Measurements from ENCODE around the gene EHD3. TPM values are rescaled to one million over a fixed set of nuclear protein-coding genes. Genes with fewer than 3 reads are reported as not detected.

Gene EHD3
- total RNA-seq, 4 donors from 2014 or later, result 0.98 to 5.1 (median 3.2) TPM

DNA sequence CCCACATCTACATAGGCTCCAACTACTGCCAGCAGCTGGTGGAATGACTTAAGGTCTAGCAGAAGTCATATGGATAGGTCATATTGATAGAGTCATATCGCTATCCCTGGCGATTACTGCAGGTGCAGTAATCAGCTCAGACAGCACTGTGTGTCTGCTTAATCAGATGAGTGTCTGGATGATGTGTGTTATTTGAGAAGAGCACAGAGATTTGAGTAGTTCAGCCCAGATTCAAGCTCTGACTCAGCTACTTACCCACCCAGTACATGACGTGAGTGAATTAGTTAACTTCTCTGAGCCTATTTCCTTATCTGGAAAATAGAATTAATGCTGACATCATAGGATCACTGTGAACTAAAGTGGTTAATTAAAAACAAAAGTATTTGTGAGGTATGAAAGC, 78.9 kb downstream of the EHD3 start:
- TF ChIP-seq, protein P1, sequence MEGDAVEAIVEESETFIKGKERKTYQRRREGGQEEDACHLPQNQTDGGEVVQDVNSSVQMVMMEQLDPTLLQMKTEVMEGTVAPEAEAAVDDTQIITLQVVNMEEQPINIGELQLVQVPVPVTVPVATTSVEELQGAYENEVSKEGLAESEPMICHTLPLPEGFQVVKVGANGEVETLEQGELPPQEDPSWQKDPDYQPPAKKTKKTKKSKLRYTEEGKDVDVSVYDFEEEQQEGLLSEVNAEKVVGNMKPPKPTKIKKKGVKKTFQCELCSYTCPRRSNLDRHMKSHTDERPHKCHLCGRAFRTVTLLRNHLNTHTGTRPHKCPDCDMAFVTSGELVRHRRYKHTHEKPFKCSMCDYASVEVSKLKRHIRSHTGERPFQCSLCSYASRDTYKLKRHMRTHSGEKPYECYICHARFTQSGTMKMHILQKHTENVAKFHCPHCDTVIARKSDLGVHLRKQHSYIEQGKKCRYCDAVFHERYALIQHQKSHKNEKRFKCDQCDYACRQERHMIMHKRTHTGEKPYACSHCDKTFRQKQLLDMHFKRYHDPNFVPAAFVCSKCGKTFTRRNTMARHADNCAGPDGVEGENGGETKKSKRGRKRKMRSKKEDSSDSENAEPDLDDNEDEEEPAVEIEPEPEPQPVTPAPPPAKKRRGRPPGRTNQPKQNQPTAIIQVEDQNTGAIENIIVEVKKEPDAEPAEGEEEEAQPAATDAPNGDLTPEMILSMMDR (IDR thresholded peaks at IDR 0.05; ENCODE audit: low read depth), result no peak

DNA sequence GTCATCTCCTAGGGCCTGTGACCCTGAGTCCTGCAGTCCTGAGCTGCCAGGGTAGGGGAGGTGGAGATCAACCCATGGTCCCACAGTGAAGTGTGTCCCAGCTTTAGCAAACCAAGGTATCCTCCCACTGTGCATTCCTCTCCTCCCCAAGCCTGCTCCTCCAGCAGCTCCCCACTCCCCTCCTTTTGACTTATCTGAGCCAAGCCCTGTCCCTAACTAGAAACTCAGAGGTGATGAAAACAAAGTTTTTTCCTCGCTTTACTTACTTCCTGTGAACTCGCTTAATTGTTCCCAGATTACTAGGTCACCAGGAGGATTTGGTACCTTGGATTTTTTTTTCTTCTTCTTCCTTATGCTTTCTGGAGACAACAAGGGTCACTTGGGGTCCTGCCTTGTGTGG, 80.8 kb downstream of the EHD3 start:
- TF ChIP-seq, protein P1 (IDR thresholded peaks at IDR 0.05; ENCODE audit: low read depth), result no peak

DNA sequence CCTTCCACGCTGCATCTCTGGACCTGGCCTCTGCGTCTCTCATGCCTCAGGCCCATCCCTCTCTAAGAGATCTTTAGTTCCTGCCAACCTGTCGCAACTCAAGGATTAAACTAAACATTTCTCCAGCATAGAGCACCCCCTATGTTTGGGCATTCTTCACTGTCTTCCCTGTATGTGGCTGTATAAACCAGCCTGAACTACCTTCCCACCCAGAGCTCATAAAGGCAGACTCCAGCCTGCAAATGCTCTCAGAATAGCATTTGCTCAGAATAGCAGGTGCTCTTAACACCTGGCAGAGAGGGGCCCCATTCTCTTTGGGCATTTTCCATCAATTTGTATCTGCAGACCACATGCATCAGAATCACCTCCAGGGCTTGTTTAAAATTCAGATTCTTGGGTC, 83.4 kb downstream of the EHD3 start:
- TF ChIP-seq, protein P1 (IDR thresholded peaks at IDR 0.05; ENCODE audit: low read depth), result no peak

DNA sequence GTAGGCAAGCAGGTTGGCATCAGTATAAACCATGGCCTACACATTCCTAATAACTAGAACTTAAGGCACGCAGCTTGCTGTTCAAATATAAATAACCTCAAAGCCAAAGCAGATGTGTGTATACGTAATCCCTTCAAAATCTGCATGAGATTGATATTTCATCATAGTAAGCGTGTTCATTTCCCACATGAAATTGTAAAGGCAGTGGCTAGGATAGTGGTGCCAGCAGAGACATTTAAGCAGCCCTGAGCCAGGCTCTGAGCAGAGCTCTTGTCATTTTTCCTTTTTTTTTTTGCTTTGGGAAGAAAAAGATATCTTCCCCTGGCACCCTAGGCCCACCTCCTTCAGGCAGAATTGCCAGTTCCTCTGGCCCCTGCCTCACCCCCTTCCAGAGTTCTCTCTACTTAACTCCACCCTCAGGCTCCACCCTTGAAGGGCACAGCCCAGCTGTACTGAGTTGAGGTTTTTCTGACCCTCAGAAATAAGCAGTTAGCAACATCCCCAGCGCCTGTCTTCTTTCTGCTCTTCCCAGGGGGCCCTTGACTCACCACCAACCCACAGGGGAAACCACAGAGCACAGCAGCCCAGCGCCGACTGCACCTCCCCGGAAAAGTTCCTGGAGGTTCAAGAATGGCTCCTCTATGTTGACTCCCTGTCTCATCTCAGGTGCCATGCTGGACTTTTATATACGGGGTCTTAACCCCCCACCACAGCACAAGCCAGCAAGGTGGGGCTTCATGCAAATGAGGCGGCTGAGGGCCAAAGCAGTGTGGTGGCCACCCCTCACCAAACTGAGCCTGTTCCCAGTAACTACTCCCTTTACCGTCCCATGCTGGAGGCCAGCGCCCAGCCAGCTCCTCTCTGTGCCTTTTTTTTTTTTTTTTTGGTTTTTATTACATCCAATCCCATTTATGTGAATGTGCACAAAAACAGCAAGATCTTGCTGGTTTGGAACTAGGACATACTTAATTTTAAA, 84.7 kb downstream of the EHD3 start:
- TF ChIP-seq, protein P1 (IDR thresholded peaks at IDR 0.05; ENCODE audit: low read depth), result no peak

Small RNAs within 50 kb of the gene (small RNA-seq; reads per million reads assigned to genes)
- not detected for gene RNA5SP90

Other genes with a start within 250 kb of the EHD3 start
- gene GALNT14, start 95.7 kb upstream of the EHD3 start, total RNA-seq, result 1 to 10 TPM in 1 of 4 donors, under 1 TPM in 3; 0.66 to 1.1 (median 0.90) TPM
- gene CAPN14, start 16.6 kb upstream of the EHD3 start, total RNA-seq, result under 1 TPM in 1 of 4 donors, not detected in 3; 0.22 TPM
- not detected for gene XDH, start 180.6 kb downstream of the EHD3 start, total RNA-seq